ENCODE measurements around the gene ATP6V0A4.

The ATP6V0A4 gene

GRCh38 chr7:138656952-138657351 is 141.0 kb downstream of the ATP6V0A4 start:
- no peak for DNase-seq

All from T-helper 9 cell (primary cell).